ENCODE data around the gene FHOD3. TPM values are rescaled to one million over a fixed set of nuclear protein-coding genes. Genes with fewer than 3 reads are reported as not detected.

Gene FHOD3
- total RNA-seq, 1 donor from 2014 or later = 16.3 TPM

DNA sequence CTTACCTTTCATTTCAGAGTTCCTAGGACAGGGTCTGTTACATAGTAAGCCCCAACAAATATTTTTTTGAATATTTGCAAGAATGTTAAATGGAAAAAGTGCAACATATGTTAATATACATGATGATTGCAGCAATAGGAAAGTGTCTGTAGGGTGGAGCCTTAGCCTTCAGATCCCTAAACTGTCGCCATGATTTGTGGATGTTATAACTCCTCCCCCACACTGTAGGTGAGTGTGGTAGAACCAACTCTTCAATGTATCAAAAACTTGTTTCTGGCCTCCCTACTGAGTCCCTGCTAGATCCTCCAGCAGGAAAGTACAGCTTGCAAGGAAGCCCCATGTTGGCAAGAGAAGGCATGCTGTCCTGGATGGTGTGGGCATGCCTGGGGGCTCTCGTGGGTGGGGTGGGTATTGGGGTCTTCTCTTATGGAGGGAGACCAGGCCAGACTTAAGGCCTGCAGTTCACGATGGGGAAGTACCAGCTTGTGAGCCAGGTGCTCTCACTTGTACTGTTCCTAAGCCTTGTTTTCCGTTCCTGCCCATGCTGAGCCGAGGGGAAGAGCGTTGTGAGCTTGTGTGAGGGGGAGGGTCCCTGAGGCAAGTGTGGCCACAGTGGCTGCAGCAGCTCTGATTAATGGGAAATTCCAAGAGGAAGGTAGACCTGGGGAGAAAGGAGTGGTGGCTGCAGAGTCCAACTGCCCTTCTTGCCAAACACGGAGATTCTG is 11.4 kb downstream of the FHOD3 start:
- Mint-ChIP-seq H3K4me3 (peak overlapping the region; percentile 17), H3K9me3 (no peaks in the 10 kb centered on the region), H3K36me3 (no peaks in the 10 kb centered on the region), H3K27ac (no peak overlapping the region), H3K4me1 (peaks cover 16% of the 10 kb centered on the region), H3K27me3 (ENCODE audit: low read depth) (peaks cover 8% of the 10 kb centered on the region)
- TF ChIP-seq, protein P1, sequence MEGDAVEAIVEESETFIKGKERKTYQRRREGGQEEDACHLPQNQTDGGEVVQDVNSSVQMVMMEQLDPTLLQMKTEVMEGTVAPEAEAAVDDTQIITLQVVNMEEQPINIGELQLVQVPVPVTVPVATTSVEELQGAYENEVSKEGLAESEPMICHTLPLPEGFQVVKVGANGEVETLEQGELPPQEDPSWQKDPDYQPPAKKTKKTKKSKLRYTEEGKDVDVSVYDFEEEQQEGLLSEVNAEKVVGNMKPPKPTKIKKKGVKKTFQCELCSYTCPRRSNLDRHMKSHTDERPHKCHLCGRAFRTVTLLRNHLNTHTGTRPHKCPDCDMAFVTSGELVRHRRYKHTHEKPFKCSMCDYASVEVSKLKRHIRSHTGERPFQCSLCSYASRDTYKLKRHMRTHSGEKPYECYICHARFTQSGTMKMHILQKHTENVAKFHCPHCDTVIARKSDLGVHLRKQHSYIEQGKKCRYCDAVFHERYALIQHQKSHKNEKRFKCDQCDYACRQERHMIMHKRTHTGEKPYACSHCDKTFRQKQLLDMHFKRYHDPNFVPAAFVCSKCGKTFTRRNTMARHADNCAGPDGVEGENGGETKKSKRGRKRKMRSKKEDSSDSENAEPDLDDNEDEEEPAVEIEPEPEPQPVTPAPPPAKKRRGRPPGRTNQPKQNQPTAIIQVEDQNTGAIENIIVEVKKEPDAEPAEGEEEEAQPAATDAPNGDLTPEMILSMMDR (IDR thresholded peaks at IDR 0.05; ENCODE audit: unreplicated experiment) = no peak
- DNase-seq (ENCODE audit: low spot score in 2 of 2, unreplicated experiment in 2 of 2) = no peak

GRCh38 chr18:36309436-36310391 is 12.2 kb downstream of the FHOD3 start:
- TF ChIP-seq, protein P1 (IDR thresholded peaks at IDR 0.05; ENCODE audit: unreplicated experiment) = no peak
- Mint-ChIP-seq H3K9me3 (no peaks in the 10 kb centered on the region), H3K27me3 (ENCODE audit: low read depth) (peaks cover 8% of the 10 kb centered on the region), H3K4me1 (peaks cover 16% of the 10 kb centered on the region), H3K27ac (no peak overlapping the region), H3K4me3 (peak overlapping the region; percentile 17), H3K36me3 (no peaks in the 10 kb centered on the region)
- peak in 1 of 2 experiments; percentile 53 for DNase-seq (ENCODE audit: low spot score in 2 of 2, unreplicated experiment in 2 of 2)

- TF ChIP-seq, protein P1 (IDR thresholded peaks at IDR 0.05; ENCODE audit: unreplicated experiment) = no peak
- H3K27ac Mint-ChIP-seq = no peak overlapping the region
- peaks cover 3% of the 10 kb centered on the region for H3K27me3 Mint-ChIP-seq (ENCODE audit: low read depth)
- no peak overlapping the region for H3K4me3 Mint-ChIP-seq
- no peaks in the 10 kb centered on the region for H3K36me3 Mint-ChIP-seq
- no peaks in the 10 kb centered on the region for H3K9me3 Mint-ChIP-seq
- peaks cover 20% of the 10 kb centered on the region for H3K4me1 Mint-ChIP-seq
- no peak for DNase-seq (ENCODE audit: low spot score in 2 of 2, unreplicated experiment in 2 of 2)
Observed at GRCh38 chr18:36311026-36311570, 13.6 kb downstream of the FHOD3 start.

GRCh38 chr18:36312806-36313395 is 15.4 kb downstream of the FHOD3 start:
- Mint-ChIP-seq H3K36me3 (no peaks in the 10 kb centered on the region), H3K9me3 (peaks cover under 1% of the 10 kb centered on the region), H3K4me1 (peaks cover 20% of the 10 kb centered on the region), H3K27ac (no peak overlapping the region), H3K27me3 (ENCODE audit: low read depth) (no peaks in the 10 kb centered on the region), H3K4me3 (no peak overlapping the region)
- TF ChIP-seq, protein P1 (IDR thresholded peaks at IDR 0.05; ENCODE audit: unreplicated experiment) = no peak
- DNase-seq (ENCODE audit: low spot score in 2 of 2, unreplicated experiment in 2 of 2) = no peak

- H3K4me1 Mint-ChIP-seq = peaks cover 15% of the 10 kb centered on the region
- no peak overlapping the region for H3K4me3 Mint-ChIP-seq
- H3K9me3 Mint-ChIP-seq = peaks cover 12% of the 10 kb centered on the region
- DNase-seq (ENCODE audit: low spot score in 2 of 2, unreplicated experiment in 2 of 2) = no peak
- H3K36me3 Mint-ChIP-seq = peaks cover 3% of the 10 kb centered on the region
- H3K27me3 Mint-ChIP-seq (ENCODE audit: low read depth) = no peaks in the 10 kb centered on the region
- TF ChIP-seq, protein P1 (IDR thresholded peaks at IDR 0.05; ENCODE audit: unreplicated experiment) = no peak
- H3K27ac Mint-ChIP-seq = no peak overlapping the region
Observed at GRCh38 chr18:36314098-36314497, 16.6 kb downstream of the FHOD3 start.
